PC-9 (cell line): ENCODE measurements around the gene HIBCH.

Experiments used
- EZH2 ChIP-seq: fragments of 200-600 bp; sonication (generic); IDR thresholded peaks from 2 replicates; pipeline ENCODE4 v1.8.0; 2017; ENCODE audit warnings: antibody characterized with exemption, low read depth
- TF ChIP-seq, protein P1 (sequence below): fragments of 200-600 bp; sonication (generic); conservative IDR thresholded peaks from 2 replicates; pipeline ENCODE4 v1.6.1; 2017; ENCODE audit warnings: mixed run types, antibody characterized with exemption, mild to moderate bottlenecking, moderate library complexity

DNA sequence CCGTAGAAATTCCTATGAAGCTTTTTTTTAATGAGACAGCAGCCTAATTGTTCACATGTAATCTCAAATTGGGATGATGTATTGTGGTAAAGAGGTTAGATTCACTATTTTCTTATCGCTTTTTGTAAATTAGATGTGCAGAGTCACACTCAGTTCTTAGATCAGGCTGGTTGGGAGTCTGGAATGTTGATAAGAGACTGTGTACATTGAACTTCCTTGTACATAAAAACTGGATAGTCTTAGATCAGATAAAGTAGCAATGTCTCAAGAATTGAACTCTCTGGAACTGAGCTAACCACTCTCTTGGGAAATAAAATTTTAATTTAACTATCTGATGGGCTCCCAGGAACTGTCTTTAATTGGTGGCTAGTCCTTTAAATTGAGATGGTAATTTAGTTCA is 149.0 kb downstream of the HIBCH start:
- TF ChIP-seq, protein P1, sequence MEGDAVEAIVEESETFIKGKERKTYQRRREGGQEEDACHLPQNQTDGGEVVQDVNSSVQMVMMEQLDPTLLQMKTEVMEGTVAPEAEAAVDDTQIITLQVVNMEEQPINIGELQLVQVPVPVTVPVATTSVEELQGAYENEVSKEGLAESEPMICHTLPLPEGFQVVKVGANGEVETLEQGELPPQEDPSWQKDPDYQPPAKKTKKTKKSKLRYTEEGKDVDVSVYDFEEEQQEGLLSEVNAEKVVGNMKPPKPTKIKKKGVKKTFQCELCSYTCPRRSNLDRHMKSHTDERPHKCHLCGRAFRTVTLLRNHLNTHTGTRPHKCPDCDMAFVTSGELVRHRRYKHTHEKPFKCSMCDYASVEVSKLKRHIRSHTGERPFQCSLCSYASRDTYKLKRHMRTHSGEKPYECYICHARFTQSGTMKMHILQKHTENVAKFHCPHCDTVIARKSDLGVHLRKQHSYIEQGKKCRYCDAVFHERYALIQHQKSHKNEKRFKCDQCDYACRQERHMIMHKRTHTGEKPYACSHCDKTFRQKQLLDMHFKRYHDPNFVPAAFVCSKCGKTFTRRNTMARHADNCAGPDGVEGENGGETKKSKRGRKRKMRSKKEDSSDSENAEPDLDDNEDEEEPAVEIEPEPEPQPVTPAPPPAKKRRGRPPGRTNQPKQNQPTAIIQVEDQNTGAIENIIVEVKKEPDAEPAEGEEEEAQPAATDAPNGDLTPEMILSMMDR, result no peak
- no peak for TF ChIP-seq EZH2
